ENCODE data around the gene GZMM.

The GZMM gene

GRCh38 chr19:574658-575526 is 31.0 kb downstream of the GZMM start:
- peak overlapping the region; percentile 43 for H3K4me3 ChIP-seq (ENCODE audit: low read length)
- H3K9me3 ChIP-seq (ENCODE audit: control insufficient read depth, low read depth, low read length): no peaks in the 10 kb centered on the region
- peaks cover 13% of the 10 kb centered on the region for H3K4me1 ChIP-seq (ENCODE audit: control insufficient read depth, low read depth, low read length)
- peaks cover 8% of the 10 kb centered on the region for H3K27me3 ChIP-seq (ENCODE audit: control insufficient read depth, insufficient read depth, low read length)
- peaks cover 10% of the 10 kb centered on the region for H3K36me3 ChIP-seq (ENCODE audit: control insufficient read depth, low read depth, low read length)
- H3K27ac ChIP-seq (ENCODE audit: low read length): no peak overlapping the region
- H3K9ac ChIP-seq (ENCODE audit: low read length): peak overlapping the region; percentile 3

- Histone ChIP-seq H3K4me1 (ENCODE audit: control insufficient read depth, low read depth, low read length) (peaks cover 9% of the 10 kb centered on the region), H3K36me3 (ENCODE audit: control insufficient read depth, low read depth, low read length) (peaks cover 17% of the 10 kb centered on the region), H3K9ac (ENCODE audit: low read length) (no peak overlapping the region), H3K27ac (ENCODE audit: low read length) (no peak overlapping the region), H3K4me3 (ENCODE audit: low read length) (peak overlapping the region; percentile 43), H3K9me3 (ENCODE audit: control insufficient read depth, low read depth, low read length) (no peaks in the 10 kb centered on the region), H3K27me3 (ENCODE audit: control insufficient read depth, insufficient read depth, low read length) (peaks cover 6% of the 10 kb centered on the region)
These were observed 32.0 kb downstream of the GZMM start for GRCh38 chr19:575527-576506.

- Histone ChIP-seq H3K27me3 (ENCODE audit: control insufficient read depth, insufficient read depth, low read length) (no peaks in the 10 kb centered on the region), H3K27ac (ENCODE audit: low read length) (no peak overlapping the region), H3K36me3 (ENCODE audit: control insufficient read depth, low read depth, low read length) (peaks cover 25% of the 10 kb centered on the region), H3K4me1 (ENCODE audit: control insufficient read depth, low read depth, low read length) (peaks cover 9% of the 10 kb centered on the region), H3K4me3 (ENCODE audit: low read length) (no peak overlapping the region), H3K9ac (ENCODE audit: low read length) (no peak overlapping the region), H3K9me3 (ENCODE audit: control insufficient read depth, low read depth, low read length) (no peaks in the 10 kb centered on the region)
These were observed 33.0 kb downstream of the GZMM start for GRCh38 chr19:576768-577438.

GRCh38 chr19:577439-578392 is 33.9 kb downstream of the GZMM start:
- Histone ChIP-seq H3K9me3 (ENCODE audit: control insufficient read depth, low read depth, low read length) (no peaks in the 10 kb centered on the region), H3K4me3 (ENCODE audit: low read length) (no peak overlapping the region), H3K27ac (ENCODE audit: low read length) (no peak overlapping the region), H3K9ac (ENCODE audit: low read length) (no peak overlapping the region), H3K4me1 (ENCODE audit: control insufficient read depth, low read depth, low read length) (peaks cover 9% of the 10 kb centered on the region), H3K27me3 (ENCODE audit: control insufficient read depth, insufficient read depth, low read length) (no peaks in the 10 kb centered on the region), H3K36me3 (ENCODE audit: control insufficient read depth, low read depth, low read length) (peaks cover 29% of the 10 kb centered on the region)

- no peaks in the 10 kb centered on the region for H3K27me3 ChIP-seq (ENCODE audit: control insufficient read depth, insufficient read depth, low read length)
- H3K9me3 ChIP-seq (ENCODE audit: control insufficient read depth, low read depth, low read length): no peaks in the 10 kb centered on the region
- H3K9ac ChIP-seq (ENCODE audit: low read length): no peak overlapping the region
- H3K4me3 ChIP-seq (ENCODE audit: low read length): no peak overlapping the region
- H3K36me3 ChIP-seq (ENCODE audit: control insufficient read depth, low read depth, low read length): peaks cover 33% of the 10 kb centered on the region
- no peak overlapping the region for H3K27ac ChIP-seq (ENCODE audit: low read length)
- H3K4me1 ChIP-seq (ENCODE audit: control insufficient read depth, low read depth, low read length): peaks cover 9% of the 10 kb centered on the region
These were observed 35.4 kb downstream of the GZMM start for GRCh38 chr19:579111-579841.

GRCh38 chr19:579842-580155 is 35.9 kb downstream of the GZMM start:
- Histone ChIP-seq H3K36me3 (ENCODE audit: control insufficient read depth, low read depth, low read length) (peaks cover 33% of the 10 kb centered on the region), H3K27ac (ENCODE audit: low read length) (no peak overlapping the region), H3K27me3 (ENCODE audit: control insufficient read depth, insufficient read depth, low read length) (no peaks in the 10 kb centered on the region), H3K4me1 (ENCODE audit: control insufficient read depth, low read depth, low read length) (peaks cover 4% of the 10 kb centered on the region), H3K4me3 (ENCODE audit: low read length) (no peak overlapping the region), H3K9ac (ENCODE audit: low read length) (no peak overlapping the region), H3K9me3 (ENCODE audit: control insufficient read depth, low read depth, low read length) (no peaks in the 10 kb centered on the region)

- Histone ChIP-seq H3K27ac (ENCODE audit: low read length) (no peak overlapping the region), H3K27me3 (ENCODE audit: control insufficient read depth, insufficient read depth, low read length) (no peaks in the 10 kb centered on the region), H3K4me1 (ENCODE audit: control insufficient read depth, low read depth, low read length) (no peaks in the 10 kb centered on the region), H3K9me3 (ENCODE audit: control insufficient read depth, low read depth, low read length) (no peaks in the 10 kb centered on the region), H3K9ac (ENCODE audit: low read length) (no peak overlapping the region), H3K36me3 (ENCODE audit: control insufficient read depth, low read depth, low read length) (peaks cover 33% of the 10 kb centered on the region), H3K4me3 (ENCODE audit: low read length) (no peak overlapping the region)
These were observed 36.5 kb downstream of the GZMM start for GRCh38 chr19:580274-580835.

GRCh38 chr19:581399-582111 is 37.7 kb downstream of the GZMM start:
- H3K36me3 ChIP-seq (ENCODE audit: control insufficient read depth, low read depth, low read length): peaks cover 33% of the 10 kb centered on the region

GRCh38 chr19:582497-583197 is 38.8 kb downstream of the GZMM start:
- Histone ChIP-seq H3K9me3 (ENCODE audit: control insufficient read depth, low read depth, low read length) (no peaks in the 10 kb centered on the region), H3K36me3 (ENCODE audit: control insufficient read depth, low read depth, low read length) (peaks cover 33% of the 10 kb centered on the region), H3K4me3 (ENCODE audit: low read length) (no peak overlapping the region), H3K27me3 (ENCODE audit: control insufficient read depth, insufficient read depth, low read length) (no peaks in the 10 kb centered on the region), H3K9ac (ENCODE audit: low read length) (no peak overlapping the region), H3K4me1 (ENCODE audit: control insufficient read depth, low read depth, low read length) (no peaks in the 10 kb centered on the region), H3K27ac (ENCODE audit: low read length) (no peak overlapping the region)

More at GRCh38 chr19:581399-582111, 37.7 kb downstream of the GZMM start:
- Histone ChIP-seq H3K4me1 (ENCODE audit: control insufficient read depth, low read depth, low read length) (no peaks in the 10 kb centered on the region), H3K9me3 (ENCODE audit: control insufficient read depth, low read depth, low read length) (no peaks in the 10 kb centered on the region), H3K9ac (ENCODE audit: low read length) (no peak overlapping the region), H3K4me3 (ENCODE audit: low read length) (no peak overlapping the region), H3K27ac (ENCODE audit: low read length) (no peak overlapping the region), H3K27me3 (ENCODE audit: control insufficient read depth, insufficient read depth, low read length) (no peaks in the 10 kb centered on the region)

Measured in iPS-18a (cell line).